Prostate gland (tissue), 2 donors: ENCODE measurements around the gene RAMACL.

Experiments used
- CTCF ChIP-seq, 4 experiments: fragments of 200-600 bp in 2 of 4; fragments of 450-650 bp in 2 of 4; sonication (generic) in 2 of 4; IDR thresholded peaks; 1 replicate in 3 of 4; 2 replicates in 1 of 4; pipeline ENCODE4 v1.5.1; 2016 to 2019; ENCODE audit warnings: antibody characterized with exemption in 4 of 4, mild to moderate bottlenecking in 2 of 4, moderate library complexity in 2 of 4
- POLR2A ChIP-seq: fragments of 450-650 bp; IDR thresholded peaks from one replicate; pipeline ENCODE4 v1.6.1; 2016; ENCODE audit warnings: antibody characterized with exemption, mild to moderate bottlenecking
- POLR2AphosphoS5 ChIP-seq: sonication (generic); formaldehyde crosslinking; IDR thresholded peaks from one replicate; pipeline ENCODE4 v1.6.1; 2017; ENCODE audit warnings: antibody characterized with exemption

DNA sequence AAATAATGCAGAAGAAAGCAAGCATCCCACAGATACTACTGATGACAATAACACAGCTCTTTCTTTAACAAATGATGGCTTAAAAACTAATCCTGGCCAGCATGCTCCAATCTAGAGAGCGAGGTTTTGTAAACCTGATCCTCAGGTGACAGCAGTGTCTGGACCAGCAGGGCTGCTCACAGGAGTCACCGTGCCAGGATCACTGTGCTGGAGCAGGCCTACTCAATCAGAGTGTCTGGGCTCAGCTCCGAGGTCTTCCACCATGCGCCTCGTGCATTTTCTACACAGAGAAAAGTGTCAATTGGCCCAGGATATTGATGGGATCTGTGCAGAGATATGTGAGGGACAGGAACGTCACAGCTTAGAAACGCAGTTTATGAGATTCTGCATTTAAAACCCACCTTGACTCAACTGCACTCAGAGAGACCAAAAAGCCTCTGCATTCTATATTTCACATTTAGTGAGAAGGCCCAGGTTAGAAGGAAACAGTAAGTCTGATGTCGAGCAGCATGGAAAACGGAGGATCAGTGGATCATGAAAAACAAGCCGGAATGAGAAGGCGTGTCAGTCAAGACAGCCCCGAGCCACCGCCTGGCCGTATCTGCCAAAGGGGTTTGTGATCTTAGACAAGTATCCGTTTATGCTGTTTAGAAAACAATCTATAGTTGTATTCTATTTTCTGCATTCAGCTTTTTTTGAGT, 7.8 kb downstream of the RAMACL start:
- TF ChIP-seq POLR2A (no peak), CTCF (IDR thresholded peaks at IDR 0.05) (no peak), POLR2AphosphoS5 (no peak)
